Fibroblast of skin of back (primary cell): ENCODE results near the gene BCL2.

Source experiments
- DNase-seq: peaks from one replicate; pipeline ENCODE4 v3.0.0-alpha.2; 2013

Gene BCL2

GRCh38 chr18:63138436-63139340 is 180.9 kb downstream of the BCL2 start:
- no peak for DNase-seq

GRCh38 chr18:63137999-63138435 is 181.6 kb downstream of the BCL2 start:
- DNase-seq, result no peak

GRCh38 chr18:63135101-63135500 is 184.5 kb downstream of the BCL2 start:
- no peak for DNase-seq

GRCh38 chr18:63132819-63133200 is 186.8 kb downstream of the BCL2 start:
- DNase-seq, result no peak

GRCh38 chr18:63131959-63132818 is 187.4 kb downstream of the BCL2 start:
- no peak for DNase-seq

GRCh38 chr18:63131106-63131958 is 188.2 kb downstream of the BCL2 start:
- peak; percentile 59 for DNase-seq

GRCh38 chr18:63130176-63130575 is 189.4 kb downstream of the BCL2 start:
- DNase-seq, result no peak

- no peak for DNase-seq
Observed at GRCh38 chr18:63128237-63128974, 191.2 kb downstream of the BCL2 start.

GRCh38 chr18:63126134-63127069 is 193.2 kb downstream of the BCL2 start:
- no peak for DNase-seq

GRCh38 chr18:63120620-63121019 is 198.9 kb downstream of the BCL2 start:
- DNase-seq, result no peak

- DNase-seq, result peak; percentile 47
Observed at GRCh38 chr18:63119647-63120046, 199.9 kb downstream of the BCL2 start.

GRCh38 chr18:63113899-63114565 is 205.5 kb downstream of the BCL2 start:
- no peak for DNase-seq

- DNase-seq, result no peak
Observed at GRCh38 chr18:63112706-63113105, 206.9 kb downstream of the BCL2 start.

- peak; percentile 15 for DNase-seq
Observed at GRCh38 chr18:63111671-63112402, 207.7 kb downstream of the BCL2 start.

GRCh38 chr18:63109802-63110201 is 209.8 kb downstream of the BCL2 start:
- DNase-seq, result no peak

- no peak for DNase-seq
Observed at GRCh38 chr18:63109022-63109421, 210.5 kb downstream of the BCL2 start.

GRCh38 chr18:63107931-63108330 is 211.6 kb downstream of the BCL2 start:
- DNase-seq, result no peak

- DNase-seq, result peak; percentile 9
Observed at GRCh38 chr18:63107171-63107845, 212.3 kb downstream of the BCL2 start.

- no peak for DNase-seq
Observed at GRCh38 chr18:63106727-63107126, 212.8 kb downstream of the BCL2 start.
